ENCODE measurements around the gene TOE1. TPM values are rescaled to one million over a fixed set of nuclear protein-coding genes. Genes with fewer than 3 reads are reported as not detected.

The TOE1 gene
- total RNA-seq, 1 experiment from 2014 or later: 31.2 TPM

GRCh38 chr1:45331436-45332345, 8.3 kb upstream of the TOE1 start:
- H3K4ac ChIP-seq (ENCODE audit: low read depth, low read length): no peak overlapping the region
- peaks cover 4% of the 10 kb centered on the region; the same call in 1 of the 2 replicates for H3K4me1 ChIP-seq (ENCODE audit: insufficient read depth, low read length)
- no peaks in the 10 kb centered on the region for H4K20me1 ChIP-seq (ENCODE audit: control insufficient read depth, insufficient read depth, insufficient read length)
- H2BK15ac ChIP-seq (ENCODE audit: low read depth, low read length): no peak overlapping the region
- no peak overlapping the region for H4K5ac ChIP-seq (ENCODE audit: insufficient read length, low read depth, low read length)
- H3T11ph ChIP-seq (ENCODE audit: low read length): no peak overlapping the region
- no peaks in the 10 kb centered on the region for H3K9me3 Mint-ChIP-seq
- H4K91ac ChIP-seq (ENCODE audit: insufficient read length, low read depth, low read length): no peak overlapping the region
- no peak overlapping the region for H2BK20ac ChIP-seq (ENCODE audit: low read depth, low read length, poor library complexity, severe bottlenecking)
- no CpG with 5 or more reads among the region's 18 CpGs for WGBS (ENCODE audit: extremely low coverage, insufficient read length, low lambda C conversion rate)
- DNase-seq: no peak
- no peak overlapping the region for H3K56ac ChIP-seq (ENCODE audit: insufficient read length, low read depth, low read length)
- H4K8ac ChIP-seq (replicated peaks; ENCODE audit: insufficient read length, low read depth, low read length): no peak overlapping the region
- H2BK12ac ChIP-seq (ENCODE audit: insufficient read length, low read depth, low read length): no peak overlapping the region
- H3K27ac Mint-ChIP-seq: no peak overlapping the region
- H3K36me3 Mint-ChIP-seq (ENCODE audit: insufficient read depth in 1 of 3, low read depth in 3 of 3): peaks cover 31 to 58% (median 51%) of the 10 kb centered on the region in 3 experiments; a peak in 6 of 7 replicates
- no peaks in the 10 kb centered on the region for H3K9me3 ChIP-seq (ENCODE audit: control insufficient read depth, low read depth, low read length)
- H3K79me2 ChIP-seq (ENCODE audit: insufficient read depth, low read length): no peaks in the 10 kb centered on the region
- no peak overlapping the region for H3K23ac ChIP-seq (ENCODE audit: insufficient read length, low read depth, low read length)
- no peak overlapping the region for H3K9ac ChIP-seq (ENCODE audit: extremely low read depth, insufficient read length, low read length)
- no peak overlapping the region for H2AFZ ChIP-seq (ENCODE audit: low read length)
- H3K4me2 ChIP-seq (ENCODE audit: insufficient read depth, insufficient read length, low read length): no peak overlapping the region
- H2BK5ac ChIP-seq (ENCODE audit: insufficient read length, low read length): no peak overlapping the region
- H3K23me2 ChIP-seq (ENCODE audit: insufficient read length, low read depth, low read length, poor library complexity, severe bottlenecking): peaks cover 16% of the 10 kb centered on the region
- H3K27ac ChIP-seq (ENCODE audit: insufficient read length, low read depth, low read length): no peak overlapping the region
- no peak for TF ChIP-seq CTCF (conservative IDR thresholded peaks at IDR 0.05)
- H3K27me3 ChIP-seq (ENCODE audit: insufficient read depth, low read length): no peaks in the 10 kb centered on the region
- no peaks in the 10 kb centered on the region for H3K79me1 ChIP-seq (ENCODE audit: insufficient read depth, low read depth, low read length, poor library complexity, severe bottlenecking)
- H2AK5ac ChIP-seq (ENCODE audit: insufficient read length, low read length): no peak overlapping the region
- peaks cover 34 to 48% of the 10 kb centered on the region in 2 experiments for H3K4me1 Mint-ChIP-seq
- no peaks in the 10 kb centered on the region for H3K27me3 Mint-ChIP-seq (ENCODE audit: low read depth)
- H3K4me3 Mint-ChIP-seq: no peak overlapping the region
- no peak overlapping the region for H3K14ac ChIP-seq (ENCODE audit: insufficient read depth, low read length)
- no peak overlapping the region for H2BK120ac ChIP-seq (ENCODE audit: low read depth, low read length, poor library complexity, severe bottlenecking)
- no peak overlapping the region for H3K18ac ChIP-seq (ENCODE audit: insufficient read length, low read depth, low read length)
